ENCODE measurements around the gene NME1. TPM values are rescaled to one million over a fixed set of nuclear protein-coding genes. Genes with fewer than 3 reads are reported as not detected.

Gene NME1
- total RNA-seq, 4 donors from 2014 or later, result 19.1 to 32.6 (median 29.2) TPM

DNA sequence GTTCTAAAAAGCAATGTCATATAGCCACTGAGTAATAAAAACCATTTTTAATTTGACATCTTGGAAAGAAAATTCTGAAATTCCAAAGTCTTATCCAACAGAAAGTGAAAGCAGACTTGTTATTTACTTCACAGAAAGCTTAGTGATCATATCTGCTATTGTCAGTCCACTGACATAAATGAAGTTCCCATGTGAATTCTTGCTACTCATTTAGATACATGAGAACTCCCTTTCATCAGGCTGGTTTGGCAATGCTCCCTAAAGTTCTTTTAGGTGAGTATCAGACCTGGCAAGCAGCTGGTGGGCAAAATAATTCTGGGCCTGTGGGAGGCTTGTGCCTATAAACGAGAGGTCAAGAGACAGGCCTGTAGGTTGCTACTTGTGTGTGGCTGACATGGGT lies 36.3 kb downstream of the NME1 start:
- in situ Hi-C loops (cut with MboI; ENCODE audit: low sequenced_read_pairs in 4 of 4) (no loop called here), intact Hi-C loops (cut with DNase I; ENCODE audit: low total_unique reads) (no loop called here)
- DNase-seq (no peak), ATAC-seq (no peak)
- TF ChIP-seq, protein P1, sequence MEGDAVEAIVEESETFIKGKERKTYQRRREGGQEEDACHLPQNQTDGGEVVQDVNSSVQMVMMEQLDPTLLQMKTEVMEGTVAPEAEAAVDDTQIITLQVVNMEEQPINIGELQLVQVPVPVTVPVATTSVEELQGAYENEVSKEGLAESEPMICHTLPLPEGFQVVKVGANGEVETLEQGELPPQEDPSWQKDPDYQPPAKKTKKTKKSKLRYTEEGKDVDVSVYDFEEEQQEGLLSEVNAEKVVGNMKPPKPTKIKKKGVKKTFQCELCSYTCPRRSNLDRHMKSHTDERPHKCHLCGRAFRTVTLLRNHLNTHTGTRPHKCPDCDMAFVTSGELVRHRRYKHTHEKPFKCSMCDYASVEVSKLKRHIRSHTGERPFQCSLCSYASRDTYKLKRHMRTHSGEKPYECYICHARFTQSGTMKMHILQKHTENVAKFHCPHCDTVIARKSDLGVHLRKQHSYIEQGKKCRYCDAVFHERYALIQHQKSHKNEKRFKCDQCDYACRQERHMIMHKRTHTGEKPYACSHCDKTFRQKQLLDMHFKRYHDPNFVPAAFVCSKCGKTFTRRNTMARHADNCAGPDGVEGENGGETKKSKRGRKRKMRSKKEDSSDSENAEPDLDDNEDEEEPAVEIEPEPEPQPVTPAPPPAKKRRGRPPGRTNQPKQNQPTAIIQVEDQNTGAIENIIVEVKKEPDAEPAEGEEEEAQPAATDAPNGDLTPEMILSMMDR (IDR thresholded peaks at IDR 0.05 in 4 of 5, conservative IDR thresholded peaks at IDR 0.05 in 1 of 5), result no peak
- no peak for TF ChIP-seq POLR2A (IDR thresholded peaks at IDR 0.05)
- no peaks in the 10 kb centered on the region for H3K4me1 ChIP-seq
- H3K9me3 ChIP-seq, result no peaks in the 10 kb centered on the region
- H3K27ac ChIP-seq, result peak overlapping the region in 3 of 4 donors; percentile 12 to 18 (median 15)
- H3K36me3 ChIP-seq, result peaks cover 0 to 47% of the 10 kb centered on the region in 2 donors
- no peak overlapping the region for H3K4me3 ChIP-seq
- no peaks in the 10 kb centered on the region for H3K27me3 ChIP-seq

DNA sequence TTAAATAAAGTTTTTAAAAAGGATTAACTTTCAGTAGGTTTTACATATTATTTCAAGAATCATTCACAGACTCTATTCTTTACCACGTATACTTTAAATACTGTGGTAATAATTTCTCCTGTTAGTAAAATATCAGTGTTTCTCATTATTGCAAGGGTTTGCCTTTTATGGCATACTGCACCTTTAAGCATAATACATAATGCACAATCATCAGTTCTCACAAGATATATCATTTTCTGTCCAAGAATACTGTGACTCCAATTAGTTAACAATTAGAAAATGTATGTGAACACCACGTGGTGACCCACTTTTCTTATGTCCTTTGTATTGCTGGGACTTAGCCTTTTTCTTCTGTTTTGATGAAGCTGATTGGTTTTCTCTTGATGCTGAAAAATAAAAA lies 38.5 kb downstream of the NME1 start:
- no peaks in the 10 kb centered on the region for H3K9me3 ChIP-seq
- no peaks in the 10 kb centered on the region for H3K27me3 ChIP-seq
- DNase-seq (no peak), ATAC-seq (no peak)
- TF ChIP-seq, protein P1 (IDR thresholded peaks at IDR 0.05 in 4 of 5, conservative IDR thresholded peaks at IDR 0.05 in 1 of 5), result no peak
- TF ChIP-seq POLR2A (IDR thresholded peaks at IDR 0.05), result no peak
- in situ Hi-C loops (cut with MboI; ENCODE audit: low sequenced_read_pairs in 4 of 4) (no loop called here), intact Hi-C loops (cut with DNase I; ENCODE audit: low total_unique reads) (no loop called here)
- peaks cover 0 to 51% of the 10 kb centered on the region in 2 donors for H3K36me3 ChIP-seq
- H3K4me1 ChIP-seq, result no peaks in the 10 kb centered on the region
- no peak overlapping the region for H3K4me3 ChIP-seq
- no peak overlapping the region for H3K27ac ChIP-seq

DNA sequence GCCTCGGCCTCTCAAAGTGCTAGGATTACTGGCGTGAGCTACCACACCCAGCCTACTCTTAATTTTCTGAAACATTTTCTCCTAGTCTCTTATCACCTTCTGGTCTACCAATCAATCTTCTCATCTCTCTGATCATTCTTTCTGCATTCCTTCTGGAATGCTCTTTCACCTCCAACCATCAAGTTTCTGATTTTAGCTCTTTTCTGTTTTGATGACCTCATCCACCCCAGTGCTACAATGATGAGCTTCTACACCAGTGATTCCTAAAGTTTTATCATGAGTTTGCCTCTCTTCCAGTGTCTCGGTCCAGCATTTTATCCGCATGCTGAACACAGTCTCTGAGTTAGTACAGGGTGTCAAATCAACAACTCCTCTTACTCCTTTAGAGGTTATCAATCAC lies 44.4 kb downstream of the NME1 start:
- no peak for DNase-seq
- H3K27me3 ChIP-seq, result no peaks in the 10 kb centered on the region
- TF ChIP-seq, protein P1 (IDR thresholded peaks at IDR 0.05 in 4 of 5, conservative IDR thresholded peaks at IDR 0.05 in 1 of 5), result no peak
- no peak for TF ChIP-seq POLR2A (IDR thresholded peaks at IDR 0.05)
- H3K36me3 ChIP-seq, result peaks cover 0 to 77% of the 10 kb centered on the region in 2 donors
- H3K27ac ChIP-seq, result no peak overlapping the region
- in situ Hi-C loops (cut with MboI; ENCODE audit: low sequenced_read_pairs in 4 of 4), result no loop called here
- no peaks in the 10 kb centered on the region for H3K4me1 ChIP-seq
- ATAC-seq, result no peak
- no peak overlapping the region for H3K4me3 ChIP-seq
- H3K9me3 ChIP-seq, result no peaks in the 10 kb centered on the region
- intact Hi-C loops (cut with DNase I; ENCODE audit: low total_unique reads), result no loop called here

DNA sequence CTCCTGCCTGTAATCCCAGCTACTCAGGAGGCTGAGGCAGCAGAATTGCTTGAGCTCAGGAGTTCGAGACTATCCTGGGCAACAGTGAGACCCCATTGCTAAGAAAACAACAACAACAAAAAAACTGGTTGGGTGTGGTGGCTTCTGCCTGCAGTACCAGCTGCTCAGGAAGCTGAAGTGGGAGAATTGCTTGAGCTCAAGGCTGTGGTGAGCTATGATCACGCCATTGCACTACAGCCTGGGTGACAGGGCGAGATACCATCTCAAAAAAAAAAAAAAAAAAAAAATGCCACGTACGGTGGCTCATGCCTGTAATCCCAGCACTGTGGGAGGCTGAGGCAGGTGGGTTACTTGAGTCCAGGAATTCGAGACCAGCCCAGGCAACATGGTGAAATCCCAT lies 46.9 kb downstream of the NME1 start:
- Histone ChIP-seq H3K9me3 (no peaks in the 10 kb centered on the region), H3K27ac (no peak overlapping the region), H3K36me3 (peaks cover 0 to 82% of the 10 kb centered on the region in 2 donors), H3K27me3 (no peaks in the 10 kb centered on the region), H3K4me1 (no peaks in the 10 kb centered on the region), H3K4me3 (no peak overlapping the region)
- no peak for ATAC-seq
- intact Hi-C loops (cut with DNase I; ENCODE audit: low total_unique reads) (no loop called here), in situ Hi-C loops (cut with MboI; ENCODE audit: low sequenced_read_pairs in 4 of 4) (no loop called here)
- TF ChIP-seq, protein P1 (IDR thresholded peaks at IDR 0.05 in 4 of 5, conservative IDR thresholded peaks at IDR 0.05 in 1 of 5), result no peak
- TF ChIP-seq POLR2A (IDR thresholded peaks at IDR 0.05), result no peak
- DNase-seq, result no peak

DNA sequence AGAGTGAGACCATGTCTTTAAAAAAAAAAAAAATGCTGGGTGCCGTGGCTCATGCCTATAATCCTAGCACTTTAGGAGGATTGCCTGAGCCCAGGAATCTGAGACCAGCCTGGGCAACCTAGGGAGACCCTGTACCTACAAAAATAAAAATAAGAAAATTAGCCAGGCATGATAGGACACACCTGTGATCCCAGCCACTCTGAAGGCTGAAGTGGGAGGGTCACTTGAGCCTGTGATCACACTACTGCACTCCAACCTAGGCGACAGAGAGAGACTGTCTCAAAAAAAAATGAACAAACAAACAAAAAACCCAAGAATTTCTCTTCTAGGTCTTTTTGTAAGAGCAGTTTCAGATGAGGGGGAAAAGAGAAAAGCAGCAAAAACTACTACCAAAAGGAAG lies 47.5 kb downstream of the NME1 start:
- Histone ChIP-seq H3K4me3 (no peak overlapping the region), H3K4me1 (no peaks in the 10 kb centered on the region), H3K27ac (no peak overlapping the region), H3K27me3 (no peaks in the 10 kb centered on the region), H3K9me3 (no peaks in the 10 kb centered on the region), H3K36me3 (peaks cover 0 to 82% of the 10 kb centered on the region in 2 donors)
- no peak for TF ChIP-seq POLR2A (IDR thresholded peaks at IDR 0.05)
- TF ChIP-seq, protein P1 (IDR thresholded peaks at IDR 0.05 in 4 of 5, conservative IDR thresholded peaks at IDR 0.05 in 1 of 5), result no peak
- ATAC-seq (no peak), DNase-seq (no peak)
- in situ Hi-C loops (cut with MboI; ENCODE audit: low sequenced_read_pairs in 4 of 4), result no loop called here
- intact Hi-C loops (cut with DNase I; ENCODE audit: low total_unique reads), result no loop called here

All from gastrocnemius medialis (tissue), 4 donors.